K562 (cell line): ENCODE data around the gene PES1.
"Not testable (repeated sequence)": the region's sequence is repeated elsewhere in the genome, so short reads cannot be mapped to it uniquely, and the experiment has no call there.

Experiments
- BRD9 ChIP-seq: fragments of 450-650 bp; IDR thresholded peaks from 2 replicates; pipeline ENCODE4 v1.6.1; 2018; ENCODE audit warnings: low read depth; ENCODE audit not compliant: partially characterized antibody
- CTBP1 ChIP-seq: fragments of 450-650 bp; IDR thresholded peaks from 2 replicates; pipeline ENCODE4 v1.6.1; 2016; ENCODE audit warnings: borderline replicate concordance
- GTF2F1 ChIP-seq: IDR thresholded peaks from 2 replicates; pipeline ENCODE4 v1.6.1; 2011; ENCODE audit warnings: low read depth, low read length, improper control_type of control experiment
- HDAC1 ChIP-seq, 2 experiments: fragments of 450-650 bp; IDR thresholded peaks; 2 replicates each; pipeline ENCODE4 v1.6.1; 2016 to 2017; ENCODE audit warnings: inconsistent platforms in 1 of 2, mild to moderate bottlenecking in 1 of 2, moderate library complexity in 1 of 2
- MAFF ChIP-seq: IDR thresholded peaks from 2 replicates; pipeline ENCODE4 v1.6.1; 2012; ENCODE audit warnings: low read length, improper control_type of control experiment
- MYBL2 ChIP-seq, 2 experiments: fragments of 450-650 bp in 1 of 2; sonication (generic) in 1 of 2; formaldehyde crosslinking in 1 of 2; IDR thresholded peaks; 2 replicates each; pipeline versions ENCODE4 v1.6.1 to v1.8.1; 2017 to 2022; ENCODE audit warnings: borderline replicate concordance in 1 of 2, inconsistent platforms in 1 of 2, low read depth in 1 of 2, mild to moderate bottlenecking in 1 of 2, missing genetic modification reagents in 1 of 2, moderate library complexity in 1 of 2
- NUFIP1 ChIP-seq: fragments of 450-650 bp; IDR thresholded peaks from 2 replicates; pipeline ENCODE4 v1.6.1; 2018; ENCODE audit not compliant: partially characterized antibody
- POLR2A ChIP-seq: fragments of 450-650 bp; conservative IDR thresholded peaks from 2 replicates; pipeline ENCODE4 v1.6.1; 2016
- ZNF24 ChIP-seq: fragments of 450-650 bp; IDR thresholded peaks from 2 replicates; pipeline ENCODE4 v1.6.1; 2016
- ZZZ3 ChIP-seq: fragments of 450-650 bp; IDR thresholded peaks from 2 replicates; pipeline ENCODE4 v1.6.1; 2016; ENCODE audit warnings: antibody characterized with exemption, mild to moderate bottlenecking, moderate library complexity
- TF ChIP-seq, protein P1 (sequence below): fragments of 450-650 bp; conservative IDR thresholded peaks from 2 replicates; pipeline ENCODE4 v1.6.1; 2016; ENCODE audit warnings: missing genetic modification characterization, low read depth, mild to moderate bottlenecking, control low read depth, missing compliant biosample characterization
- TF ChIP-seq, protein P2 (sequence below), 2 experiments: fragments of 450-650 bp in 1 of 2; sonication (generic) in 1 of 2; formaldehyde crosslinking in 1 of 2; IDR thresholded peaks; 2 replicates each; pipeline versions ENCODE4 v1.7.1 to v1.9.0; 2016 to 2022; ENCODE audit warnings: inconsistent platforms in 1 of 2, mild to moderate bottlenecking in 1 of 2, missing genetic modification reagents in 1 of 2
- TF ChIP-seq, protein P3 (sequence below), 3 experiments: IDR thresholded peaks in 2 of 3; conservative IDR thresholded peaks in 1 of 3; 2 replicates each; pipeline ENCODE4 v1.5.1; 2011 to 2012; ENCODE audit warnings: low read length in 3 of 3, mild to moderate bottlenecking in 3 of 3, control low read depth in 2 of 3, improper control_type of control experiment in 1 of 3, inconsistent platforms in 1 of 3, low read depth in 1 of 3, mixed read lengths in 1 of 3, moderate library complexity in 1 of 3; ENCODE audit not compliant: insufficient read depth in 2 of 3

DNA sequence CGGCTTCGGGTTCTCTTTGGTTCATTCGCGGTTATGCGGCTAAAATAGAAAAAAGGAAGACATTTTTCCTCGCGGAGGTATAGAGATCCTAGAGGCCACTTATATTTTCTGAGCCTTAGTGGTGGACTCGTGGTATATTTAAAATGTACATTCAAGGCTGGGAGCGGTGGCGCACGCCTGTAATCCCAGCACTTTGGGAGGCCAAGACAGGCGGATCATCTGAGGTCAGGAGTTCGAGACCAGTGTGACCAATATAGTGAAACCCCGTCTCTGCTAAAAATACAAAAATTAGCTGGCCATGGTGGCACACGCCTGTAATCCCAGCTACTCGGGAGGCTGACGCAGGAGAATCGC lies 627 bp upstream of the PES1 start:
- TF ChIP-seq GTF2F1; POLR2A; CTBP1; BRD9; MAFF; MYBL2 (IDR thresholded peaks at IDR 0.05; ENCODE audit: low read depth); MYBL2 (CRISPR knock-in tag; IDR thresholded peaks at IDR 0.05; ENCODE audit: borderline replicate concordance); HDAC1 (IDR thresholded peaks at IDR 0.05); NUFIP1; ZNF24; ZZZ3: not testable (repeated sequence)
- TF ChIP-seq, protein P1, sequence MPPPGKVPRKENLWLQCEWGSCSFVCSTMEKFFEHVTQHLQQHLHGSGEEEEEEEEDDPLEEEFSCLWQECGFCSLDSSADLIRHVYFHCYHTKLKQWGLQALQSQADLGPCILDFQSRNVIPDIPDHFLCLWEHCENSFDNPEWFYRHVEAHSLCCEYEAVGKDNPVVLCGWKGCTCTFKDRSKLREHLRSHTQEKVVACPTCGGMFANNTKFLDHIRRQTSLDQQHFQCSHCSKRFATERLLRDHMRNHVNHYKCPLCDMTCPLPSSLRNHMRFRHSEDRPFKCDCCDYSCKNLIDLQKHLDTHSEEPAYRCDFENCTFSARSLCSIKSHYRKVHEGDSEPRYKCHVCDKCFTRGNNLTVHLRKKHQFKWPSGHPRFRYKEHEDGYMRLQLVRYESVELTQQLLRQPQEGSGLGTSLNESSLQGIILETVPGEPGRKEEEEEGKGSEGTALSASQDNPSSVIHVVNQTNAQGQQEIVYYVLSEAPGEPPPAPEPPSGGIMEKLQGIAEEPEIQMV: not testable (repeated sequence)
- TF ChIP-seq, protein P2, sequence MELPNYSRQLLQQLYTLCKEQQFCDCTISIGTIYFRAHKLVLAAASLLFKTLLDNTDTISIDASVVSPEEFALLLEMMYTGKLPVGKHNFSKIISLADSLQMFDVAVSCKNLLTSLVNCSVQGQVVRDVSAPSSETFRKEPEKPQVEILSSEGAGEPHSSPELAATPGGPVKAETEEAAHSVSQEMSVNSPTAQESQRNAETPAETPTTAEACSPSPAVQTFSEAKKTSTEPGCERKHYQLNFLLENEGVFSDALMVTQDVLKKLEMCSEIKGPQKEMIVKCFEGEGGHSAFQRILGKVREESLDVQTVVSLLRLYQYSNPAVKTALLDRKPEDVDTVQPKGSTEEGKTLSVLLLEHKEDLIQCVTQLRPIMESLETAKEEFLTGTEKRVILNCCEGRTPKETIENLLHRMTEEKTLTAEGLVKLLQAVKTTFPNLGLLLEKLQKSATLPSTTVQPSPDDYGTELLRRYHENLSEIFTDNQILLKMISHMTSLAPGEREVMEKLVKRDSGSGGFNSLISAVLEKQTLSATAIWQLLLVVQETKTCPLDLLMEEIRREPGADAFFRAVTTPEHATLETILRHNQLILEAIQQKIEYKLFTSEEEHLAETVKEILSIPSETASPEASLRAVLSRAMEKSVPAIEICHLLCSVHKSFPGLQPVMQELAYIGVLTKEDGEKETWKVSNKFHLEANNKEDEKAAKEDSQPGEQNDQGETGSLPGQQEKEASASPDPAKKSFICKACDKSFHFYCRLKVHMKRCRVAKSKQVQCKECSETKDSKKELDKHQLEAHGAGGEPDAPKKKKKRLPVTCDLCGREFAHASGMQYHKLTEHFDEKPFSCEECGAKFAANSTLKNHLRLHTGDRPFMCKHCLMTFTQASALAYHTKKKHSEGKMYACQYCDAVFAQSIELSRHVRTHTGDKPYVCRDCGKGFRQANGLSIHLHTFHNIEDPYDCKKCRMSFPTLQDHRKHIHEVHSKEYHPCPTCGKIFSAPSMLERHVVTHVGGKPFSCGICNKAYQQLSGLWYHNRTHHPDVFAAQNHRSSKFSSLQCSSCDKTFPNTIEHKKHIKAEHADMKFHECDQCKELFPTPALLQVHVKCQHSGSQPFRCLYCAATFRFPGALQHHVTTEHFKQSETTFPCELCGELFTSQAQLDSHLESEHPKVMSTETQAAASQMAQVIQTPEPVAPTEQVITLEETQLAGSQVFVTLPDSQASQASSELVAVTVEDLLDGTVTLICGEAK (IDR thresholded peaks at IDR 0.05): not testable (repeated sequence)
- TF ChIP-seq, protein P2 (CRISPR knock-in tag; IDR thresholded peaks at IDR 0.05): not testable (repeated sequence)
- TF ChIP-seq, protein P3, sequence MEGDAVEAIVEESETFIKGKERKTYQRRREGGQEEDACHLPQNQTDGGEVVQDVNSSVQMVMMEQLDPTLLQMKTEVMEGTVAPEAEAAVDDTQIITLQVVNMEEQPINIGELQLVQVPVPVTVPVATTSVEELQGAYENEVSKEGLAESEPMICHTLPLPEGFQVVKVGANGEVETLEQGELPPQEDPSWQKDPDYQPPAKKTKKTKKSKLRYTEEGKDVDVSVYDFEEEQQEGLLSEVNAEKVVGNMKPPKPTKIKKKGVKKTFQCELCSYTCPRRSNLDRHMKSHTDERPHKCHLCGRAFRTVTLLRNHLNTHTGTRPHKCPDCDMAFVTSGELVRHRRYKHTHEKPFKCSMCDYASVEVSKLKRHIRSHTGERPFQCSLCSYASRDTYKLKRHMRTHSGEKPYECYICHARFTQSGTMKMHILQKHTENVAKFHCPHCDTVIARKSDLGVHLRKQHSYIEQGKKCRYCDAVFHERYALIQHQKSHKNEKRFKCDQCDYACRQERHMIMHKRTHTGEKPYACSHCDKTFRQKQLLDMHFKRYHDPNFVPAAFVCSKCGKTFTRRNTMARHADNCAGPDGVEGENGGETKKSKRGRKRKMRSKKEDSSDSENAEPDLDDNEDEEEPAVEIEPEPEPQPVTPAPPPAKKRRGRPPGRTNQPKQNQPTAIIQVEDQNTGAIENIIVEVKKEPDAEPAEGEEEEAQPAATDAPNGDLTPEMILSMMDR (IDR thresholded peaks at IDR 0.05 in 2 of 3, conservative IDR thresholded peaks at IDR 0.05 in 1 of 3; ENCODE audit: insufficient read depth in 2 of 3, low read depth in 1 of 3, low read length in 3 of 3): not testable (repeated sequence)
